Esophagus muscularis mucosa (tissue), 4 donors: Measurements from ENCODE around the gene IFNGR1. TPM values are rescaled to one million over a fixed set of nuclear protein-coding genes. Genes with fewer than 3 reads are reported as not detected.

ENCODE experiments used
- DNase-seq: peaks from one replicate; pipeline ENCODE4 v3.0.0-alpha.2; 2017; ENCODE audit errors: extremely low spot score
- H3K27ac ChIP-seq, 4 donors: fragments of 200-600 bp; sonication (generic); replicated peaks in 1 of 4; 1 replicate in 3 of 4; 2 replicates in 1 of 4; pipeline ENCODE4 v1.5.1; 2016 to 2019; ENCODE audit warnings: mild to moderate bottlenecking in 1 of 4
- H3K27me3 ChIP-seq, 4 donors: fragments of 200-600 bp; sonication (generic); one replicate each; pipeline versions ENCODE4 v1.5.1 to v1.6.0; 2016 to 2019
- H3K36me3 ChIP-seq, 4 donors: fragments of 200-600 bp; sonication (generic); one replicate each; pipeline ENCODE4 v1.5.1; 2016 to 2019
- H3K4me1 ChIP-seq, 4 donors: fragments of 200-600 bp; sonication (generic); one replicate each; pipeline ENCODE4 v1.5.1; 2016 to 2019
- H3K4me3 ChIP-seq, 4 donors: fragments of 200-600 bp; sonication (generic); 1 replicate in 2 of 4; 2 replicates in 2 of 4; pipeline ENCODE4 v1.5.1; 2016 to 2019; ENCODE audit warnings: mild to moderate bottlenecking in 4 of 4, moderate library complexity in 1 of 4
- H3K9me3 ChIP-seq, 4 donors: fragments of 200-600 bp; sonication (generic); 1 replicate in 3 of 4; 2 replicates in 1 of 4; pipeline ENCODE4 v1.5.1; 2016 to 2019
- EP300 ChIP-seq: sonication (generic); formaldehyde crosslinking; IDR thresholded peaks from one replicate; pipeline ENCODE4 v1.6.1; 2017; ENCODE audit warnings: antibody characterized with exemption
- POLR2A ChIP-seq: fragments of 450-650 bp; IDR thresholded peaks from one replicate; pipeline ENCODE4 v1.6.1; 2017; ENCODE audit warnings: antibody characterized with exemption, moderate library complexity, mild to moderate bottlenecking, low read depth
- POLR2AphosphoS5 ChIP-seq, 2 donors: sonication (generic); formaldehyde crosslinking; IDR thresholded peaks; one replicate each; pipeline ENCODE4 v1.6.1; 2017; ENCODE audit warnings: antibody characterized with exemption in 2 of 2
- WGBS: methylation state at CpG from one replicate; pipeline ENCODE4 v1.1.5; 2018; 5-methylcytosine and 5-hydroxymethylcytosine counted together
- intact Hi-C: fragments of 100-400 bp; cut with DNase I; formaldehyde crosslinking; loops from one replicate; pipeline ENCODE4 v1.15.1; 2023
- total RNA-seq, 4 donors: library from RNA; depleted of rRNA; stranded (reverse); fragments of >200 nt; gene quantifications; one replicate each; pipeline versions ENCODE4 v1.1.0 to v1.2.1, GENCODE V29; 2016
- TF ChIP-seq, protein P1 (sequence below), 3 experiments: fragments of 200-600 bp in 2 of 3; fragments of 450-650 bp in 1 of 3; sonication (generic) in 2 of 3; IDR thresholded peaks; one replicate each; pipeline ENCODE4 v1.5.1; 2017 to 2019; ENCODE audit warnings: antibody characterized with exemption in 3 of 3, mild to moderate bottlenecking in 2 of 3, moderate library complexity in 1 of 3

IFNGR1 gene
- total RNA-seq, 4 donors from 2014 or later: 52.8 to 95.9 (median 62.9) TPM

- WGBS: 95% methylated on average over 11 of the region's 11 CpGs
- peaks cover 20 to 59% (median 40%) of the 10 kb centered on the region in 4 donors for H3K36me3 ChIP-seq
Measured at GRCh38 chr6:137197684-137198645, 21.2 kb downstream of the IFNGR1 start.

DNA sequence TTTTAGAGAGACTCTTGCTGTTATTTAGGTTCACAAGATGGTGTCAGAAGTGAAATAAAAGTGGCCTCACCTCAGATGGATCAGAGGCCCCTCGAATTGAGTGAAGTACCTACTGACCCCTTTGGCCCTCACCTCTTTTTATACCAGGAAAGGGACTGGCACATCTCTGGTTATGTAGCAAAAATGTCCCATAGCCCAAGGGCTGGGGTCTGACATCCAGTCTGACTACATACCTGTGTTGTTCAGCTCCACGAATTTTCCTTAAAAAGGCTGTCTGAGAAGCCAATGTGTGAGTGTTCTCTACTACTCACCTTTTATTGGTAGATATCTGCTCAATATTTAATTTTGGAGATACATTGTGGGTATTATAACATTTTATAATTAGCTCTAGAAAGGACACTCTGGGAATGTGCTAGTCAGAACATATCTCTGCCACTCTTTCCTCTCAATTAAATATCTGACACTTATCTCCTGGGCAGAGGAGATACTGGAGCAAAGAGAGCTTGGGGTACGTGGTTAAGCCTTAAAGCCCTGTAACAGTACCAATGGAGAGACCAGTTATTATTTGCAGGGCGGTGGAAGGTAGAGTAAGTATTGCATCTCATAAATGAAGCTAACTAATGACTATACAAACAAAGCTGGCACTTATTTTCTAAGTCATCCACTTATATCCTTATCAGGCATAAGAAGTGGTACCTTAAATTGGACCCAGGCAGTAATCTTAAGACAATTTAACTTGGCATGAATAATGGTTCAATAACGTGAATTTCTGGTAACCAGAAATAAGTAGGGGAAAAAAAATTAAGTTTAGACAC is 25.7 kb downstream of the IFNGR1 start:
- Histone ChIP-seq H3K4me1 (peaks cover 0 to 12% (median 6%) of the 10 kb centered on the region in 4 donors), H3K4me3 (no peak overlapping the region), H3K27me3 (no peaks in the 10 kb centered on the region), H3K36me3 (peaks cover 5 to 17% (median 12%) of the 10 kb centered on the region in 4 donors), H3K27ac (no peak overlapping the region), H3K9me3 (no peaks in the 10 kb centered on the region)
- WGBS: 84% methylated on average over 5 of the region's 5 CpGs
- TF ChIP-seq, protein P1, sequence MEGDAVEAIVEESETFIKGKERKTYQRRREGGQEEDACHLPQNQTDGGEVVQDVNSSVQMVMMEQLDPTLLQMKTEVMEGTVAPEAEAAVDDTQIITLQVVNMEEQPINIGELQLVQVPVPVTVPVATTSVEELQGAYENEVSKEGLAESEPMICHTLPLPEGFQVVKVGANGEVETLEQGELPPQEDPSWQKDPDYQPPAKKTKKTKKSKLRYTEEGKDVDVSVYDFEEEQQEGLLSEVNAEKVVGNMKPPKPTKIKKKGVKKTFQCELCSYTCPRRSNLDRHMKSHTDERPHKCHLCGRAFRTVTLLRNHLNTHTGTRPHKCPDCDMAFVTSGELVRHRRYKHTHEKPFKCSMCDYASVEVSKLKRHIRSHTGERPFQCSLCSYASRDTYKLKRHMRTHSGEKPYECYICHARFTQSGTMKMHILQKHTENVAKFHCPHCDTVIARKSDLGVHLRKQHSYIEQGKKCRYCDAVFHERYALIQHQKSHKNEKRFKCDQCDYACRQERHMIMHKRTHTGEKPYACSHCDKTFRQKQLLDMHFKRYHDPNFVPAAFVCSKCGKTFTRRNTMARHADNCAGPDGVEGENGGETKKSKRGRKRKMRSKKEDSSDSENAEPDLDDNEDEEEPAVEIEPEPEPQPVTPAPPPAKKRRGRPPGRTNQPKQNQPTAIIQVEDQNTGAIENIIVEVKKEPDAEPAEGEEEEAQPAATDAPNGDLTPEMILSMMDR (IDR thresholded peaks at IDR 0.05): no peak
- TF ChIP-seq POLR2A (no peak), POLR2AphosphoS5 (IDR thresholded peaks at IDR 0.05) (no peak), EP300 (no peak)
- intact Hi-C loops: no loop called here
- no peak for DNase-seq

More at GRCh38 chr6:137197684-137198645, 21.2 kb downstream of the IFNGR1 start:
- TF ChIP-seq, protein P1 (IDR thresholded peaks at IDR 0.05): no peak
- no peak for TF ChIP-seq POLR2A
- TF ChIP-seq EP300: no peak
- TF ChIP-seq POLR2AphosphoS5 (IDR thresholded peaks at IDR 0.05): no peak
- Histone ChIP-seq H3K4me3 (no peak overlapping the region), H3K9me3 (no peaks in the 10 kb centered on the region), H3K4me1 (no peaks in the 10 kb centered on the region), H3K27ac (no peak overlapping the region), H3K27me3 (no peaks in the 10 kb centered on the region)
- intact Hi-C loops: no loop called here
- no peak for DNase-seq

- 84% methylated on average over 4 of the region's 4 CpGs for WGBS
- Histone ChIP-seq H3K36me3 (peaks cover 0 to 10% (median 6%) of the 10 kb centered on the region in 4 donors), H3K4me1 (peaks cover 0 to 12% (median 6%) of the 10 kb centered on the region in 4 donors), H3K27me3 (no peaks in the 10 kb centered on the region), H3K27ac (no peak overlapping the region), H3K4me3 (no peak overlapping the region), H3K9me3 (no peaks in the 10 kb centered on the region)
- intact Hi-C loops: no loop called here
- TF ChIP-seq EP300: no peak
- no peak for TF ChIP-seq POLR2A
- DNase-seq: no peak
Measured at GRCh38 chr6:137192821-137193220, 26.4 kb downstream of the IFNGR1 start.

DNA sequence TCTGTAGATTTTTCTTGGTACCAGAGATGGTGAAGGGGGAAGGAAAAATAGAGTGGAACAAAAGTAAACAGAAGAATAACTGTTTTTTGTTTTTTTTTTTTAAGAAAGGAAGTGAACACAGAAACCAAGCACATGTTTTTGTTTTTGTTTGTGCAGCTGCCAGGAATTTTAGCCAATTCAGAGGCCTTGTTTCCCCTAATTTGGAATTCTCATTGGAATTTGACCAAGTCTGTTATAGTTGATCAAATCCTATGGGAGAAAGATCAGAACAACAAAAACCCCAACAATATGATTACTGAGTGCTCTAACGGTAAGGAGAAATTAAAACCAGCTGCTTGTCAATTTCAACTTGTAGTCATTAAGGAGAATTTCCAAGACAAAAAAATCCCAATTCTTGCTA is 27.5 kb downstream of the IFNGR1 start:
- TF ChIP-seq POLR2AphosphoS5 (IDR thresholded peaks at IDR 0.05) (no peak), POLR2A (no peak), EP300 (no peak)
- TF ChIP-seq, protein P1 (IDR thresholded peaks at IDR 0.05): no peak
- intact Hi-C loops: no loop called here
- WGBS: 62% methylated on average over 1 of the region's 1 CpG
- Histone ChIP-seq H3K4me1 (peaks cover 0 to 12% (median 6%) of the 10 kb centered on the region in 4 donors), H3K9me3 (no peaks in the 10 kb centered on the region), H3K4me3 (no peak overlapping the region), H3K27me3 (no peaks in the 10 kb centered on the region), H3K27ac (no peak overlapping the region), H3K36me3 (no peaks in the 10 kb centered on the region)
- no peak for DNase-seq

DNA sequence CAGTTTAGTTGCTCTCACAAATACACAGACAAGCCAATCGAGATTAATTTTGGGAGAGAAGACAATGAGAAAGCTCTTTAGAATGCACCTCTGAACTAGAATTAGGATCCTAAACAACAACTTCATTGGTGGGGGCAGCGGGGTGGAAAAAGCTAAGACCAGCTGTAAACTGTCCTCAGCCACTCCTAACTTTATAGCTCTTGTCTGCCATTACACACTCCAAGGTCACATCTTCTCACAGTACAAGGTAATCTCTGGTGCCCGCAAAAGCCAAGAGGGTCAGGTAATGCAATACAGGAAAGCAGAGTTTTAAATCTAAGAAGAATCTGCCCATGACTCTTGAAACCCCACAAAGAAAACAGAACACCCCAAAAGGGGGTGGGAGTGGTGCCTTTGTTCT is 27.9 kb downstream of the IFNGR1 start:
- H3K4me1 ChIP-seq: peaks cover 0 to 12% (median 6%) of the 10 kb centered on the region in 4 donors
- no peaks in the 10 kb centered on the region for H3K27me3 ChIP-seq
- DNase-seq: no peak
- no peak overlapping the region for H3K4me3 ChIP-seq
- no peaks in the 10 kb centered on the region for H3K36me3 ChIP-seq
- H3K9me3 ChIP-seq: no peaks in the 10 kb centered on the region
- no peak overlapping the region for H3K27ac ChIP-seq
- WGBS: 76% methylated on average over 3 of the region's 3 CpGs
- no peak for TF ChIP-seq EP300
- TF ChIP-seq, protein P1 (IDR thresholded peaks at IDR 0.05): no peak
- no peak for TF ChIP-seq POLR2A
- intact Hi-C loops: no loop called here
